Measurements from ENCODE around the gene SMC3. TPM values are rescaled to one million over a fixed set of nuclear protein-coding genes. Genes with fewer than 3 reads are reported as not detected.
"Not testable (repeated sequence)": the region's sequence is repeated elsewhere in the genome, so short reads cannot be mapped to it uniquely, and the experiment has no call there.

Gene SMC3
- total RNA-seq, 2 experiments from 2014 or later = 81.3 to 85.0 TPM

DNA sequence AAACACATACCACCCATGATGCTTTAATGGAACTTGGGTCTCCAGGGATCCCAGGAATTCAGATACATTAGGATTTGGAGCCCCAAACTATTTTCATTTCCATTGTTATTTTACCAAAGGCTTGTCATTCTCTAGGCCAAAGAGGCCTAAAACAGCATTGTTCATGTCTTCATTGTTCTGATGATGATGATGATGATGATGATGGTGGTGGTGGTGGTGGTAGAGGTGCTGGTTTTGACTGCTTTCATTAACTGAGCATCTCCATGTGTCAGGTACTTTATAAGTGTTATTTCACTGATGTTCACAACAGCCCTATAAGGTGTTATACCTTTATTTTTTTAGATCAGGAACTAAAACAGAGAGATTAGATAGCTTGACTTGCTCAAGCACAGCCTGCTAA is 64.4 kb downstream of the SMC3 start:
- H3K9me3 Mint-ChIP-seq = no peaks in the 10 kb centered on the region

DNA sequence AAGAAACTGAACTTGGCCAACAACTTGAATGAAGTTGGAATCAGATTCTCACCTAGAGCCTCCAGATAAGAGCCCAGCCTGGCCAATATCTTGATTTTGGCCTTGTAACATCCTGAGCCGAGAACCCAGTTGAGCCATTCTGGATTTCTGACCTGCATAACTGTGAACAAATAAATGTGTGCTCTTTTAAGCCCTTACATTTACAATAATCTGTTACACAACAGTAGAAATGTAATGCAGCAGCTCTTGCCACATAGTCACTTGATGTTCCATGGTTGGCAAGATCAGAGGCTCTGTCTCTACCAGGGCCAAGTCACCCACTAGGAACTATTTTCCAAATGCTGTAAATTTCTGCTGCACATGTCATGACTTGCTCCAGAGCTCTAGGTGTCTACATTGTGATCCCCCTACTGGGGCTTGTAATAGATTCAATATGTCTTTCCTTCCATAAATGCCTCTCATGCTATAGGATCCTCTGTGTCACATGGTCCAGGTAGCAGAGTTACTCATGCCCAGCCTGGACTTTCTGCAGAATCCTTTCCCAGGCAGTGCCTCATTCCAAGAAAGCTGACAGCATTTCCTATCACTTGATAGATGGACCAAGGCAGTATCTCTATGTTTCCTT is 65.2 kb downstream of the SMC3 start:
- H3K4me1 Mint-ChIP-seq (ENCODE audit: low read depth) = no peaks in the 10 kb centered on the region
- CTCF ChIA-PET = interaction anchor here (0.6 kb wide), 1 partner anchor 405 kb away, joined by 4 read pairs; no protein-coding TSS in a partner anchor
- H3K36me3 Mint-ChIP-seq (ENCODE audit: low read depth) = no peaks in the 10 kb centered on the region
- no peaks in the 10 kb centered on the region for H3K9me3 Mint-ChIP-seq
- H3K27me3 Mint-ChIP-seq (ENCODE audit: low read depth) = peaks cover under 1% of the 10 kb centered on the region
- no peak for DNase-seq
- intact Hi-C loops (cut with micrococcal nuclease) = no loop called here
- no peak overlapping the region for H3K4me3 Mint-ChIP-seq
- no peak overlapping the region for H3K27ac Mint-ChIP-seq

More for the DNA sequence above, 64.4 kb downstream of the SMC3 start:
- H3K36me3 Mint-ChIP-seq (ENCODE audit: low read depth) = no peaks in the 10 kb centered on the region
- H3K27ac Mint-ChIP-seq = no peak overlapping the region
- H3K4me3 Mint-ChIP-seq = no peak overlapping the region
- intact Hi-C loops (cut with micrococcal nuclease) = no loop called here
- CTCF ChIA-PET = no interaction called here
- H3K4me1 Mint-ChIP-seq (ENCODE audit: low read depth) = no peaks in the 10 kb centered on the region
- H3K27me3 Mint-ChIP-seq (ENCODE audit: low read depth) = no peaks in the 10 kb centered on the region
- DNase-seq = no peak

DNA sequence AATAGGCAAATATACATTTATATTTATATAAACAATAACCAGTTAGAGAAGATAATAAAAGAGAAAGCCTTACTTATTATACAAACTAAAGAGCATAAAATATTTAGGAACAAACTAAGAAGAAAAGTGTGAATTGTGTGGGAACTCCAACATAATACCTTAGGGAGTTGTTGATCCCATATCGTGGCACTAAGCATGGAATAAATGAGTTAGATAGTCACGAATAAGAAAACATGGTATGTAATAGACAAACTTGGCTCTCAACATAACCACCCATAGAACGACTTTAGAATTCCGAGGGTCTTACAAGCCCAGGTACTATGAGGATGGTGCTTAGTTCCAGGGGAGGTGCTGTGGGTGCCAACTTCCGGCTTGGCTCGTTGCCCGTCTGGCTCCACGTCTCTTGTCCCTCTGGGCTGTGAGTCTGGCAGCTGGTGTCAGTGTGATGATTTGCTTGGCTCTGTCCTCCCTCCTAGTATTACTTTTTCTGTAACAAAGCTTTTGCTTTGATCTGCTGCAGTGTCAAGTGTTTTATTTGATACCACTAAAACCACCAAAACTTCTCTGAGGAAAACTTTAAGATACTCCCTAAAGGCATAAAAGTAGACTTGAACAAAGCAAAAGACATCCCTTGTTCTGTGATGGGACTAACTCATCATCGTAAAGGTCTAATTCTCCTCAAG is 67.2 kb downstream of the SMC3 start:
- Mint-ChIP-seq H3K9me3 (no peaks in the 10 kb centered on the region), H3K4me3 (no peak overlapping the region), H3K27me3 (ENCODE audit: low read depth) (peaks cover 4% of the 10 kb centered on the region), H3K36me3 (ENCODE audit: low read depth) (no peaks in the 10 kb centered on the region), H3K4me1 (ENCODE audit: low read depth) (no peaks in the 10 kb centered on the region), H3K27ac (no peak overlapping the region)
- DNase-seq = no peak
- intact Hi-C loops (cut with micrococcal nuclease) = no loop called here
- CTCF ChIA-PET = no interaction called here

DNA sequence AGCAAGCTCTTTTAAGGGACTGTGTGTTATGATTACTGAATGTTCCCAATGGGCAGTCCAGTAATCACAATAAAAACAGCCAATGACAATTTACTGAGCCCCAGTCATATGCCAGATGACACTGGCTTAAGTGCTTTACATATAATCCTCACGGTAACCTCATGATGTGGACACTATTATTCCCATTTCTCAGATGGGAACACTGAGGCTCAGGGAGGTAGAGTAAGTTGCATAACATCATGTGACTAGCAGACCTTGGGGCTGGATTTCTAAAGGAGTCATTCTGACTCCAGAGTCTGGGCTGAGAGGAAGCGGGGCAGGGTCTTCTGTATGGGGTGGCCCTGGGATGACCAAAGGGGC is 69.1 kb downstream of the SMC3 start:
- Mint-ChIP-seq H3K36me3 (ENCODE audit: low read depth) (no peaks in the 10 kb centered on the region), H3K27me3 (ENCODE audit: low read depth) (peaks cover 13% of the 10 kb centered on the region), H3K9me3 (no peaks in the 10 kb centered on the region), H3K4me3 (no peak overlapping the region), H3K27ac (no peak overlapping the region), H3K4me1 (ENCODE audit: low read depth) (peaks cover 9% of the 10 kb centered on the region)
- no peak for DNase-seq
- intact Hi-C loops (cut with micrococcal nuclease) = no loop called here
- CTCF ChIA-PET = interaction anchor here (1.0 kb wide), 1 partner anchor 46 kb away, joined by 3 read pairs; no protein-coding TSS in a partner anchor

DNA sequence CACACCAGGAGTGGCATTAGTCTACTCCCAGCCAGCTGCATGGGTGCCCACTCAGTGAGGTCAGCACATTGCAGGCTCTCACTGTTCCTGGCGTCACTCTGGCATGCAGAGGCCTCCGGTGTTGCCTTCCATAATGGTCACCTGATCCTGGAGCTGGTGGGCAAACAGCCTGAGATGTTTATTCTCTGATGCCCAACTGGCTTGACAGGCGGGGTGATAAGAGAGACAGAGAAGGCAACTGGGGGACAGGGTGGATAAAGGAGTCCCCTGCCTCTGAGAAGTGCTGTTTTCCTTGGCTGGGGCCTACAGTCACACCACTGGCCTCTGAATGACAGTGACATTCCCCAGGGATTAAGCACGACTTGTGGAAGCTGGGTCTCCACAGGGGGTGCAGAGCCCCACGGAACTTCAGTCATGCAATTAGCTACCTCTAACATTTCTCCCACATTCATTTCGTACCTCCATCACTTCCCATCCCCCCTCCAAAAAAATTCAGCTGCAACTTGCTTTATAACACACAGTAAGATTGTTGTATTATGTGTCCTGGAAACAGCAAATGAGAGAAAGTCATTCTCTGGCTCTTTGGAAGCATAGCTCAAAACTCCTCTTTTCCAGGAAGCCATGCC is 69.5 kb downstream of the SMC3 start:
- CTCF ChIA-PET = interaction anchor here (1.0 kb wide), 1 partner anchor 46 kb away, joined by 3 read pairs; no protein-coding TSS in a partner anchor
- H3K27me3 Mint-ChIP-seq (ENCODE audit: low read depth) = peaks cover 16% of the 10 kb centered on the region
- no peak overlapping the region for H3K27ac Mint-ChIP-seq
- no peaks in the 10 kb centered on the region for H3K9me3 Mint-ChIP-seq
- no peak for DNase-seq
- H3K36me3 Mint-ChIP-seq (ENCODE audit: low read depth) = no peaks in the 10 kb centered on the region
- H3K4me1 Mint-ChIP-seq (ENCODE audit: low read depth) = peaks cover 12% of the 10 kb centered on the region
- intact Hi-C loops (cut with micrococcal nuclease) = no loop called here
- no peak overlapping the region for H3K4me3 Mint-ChIP-seq

DNA sequence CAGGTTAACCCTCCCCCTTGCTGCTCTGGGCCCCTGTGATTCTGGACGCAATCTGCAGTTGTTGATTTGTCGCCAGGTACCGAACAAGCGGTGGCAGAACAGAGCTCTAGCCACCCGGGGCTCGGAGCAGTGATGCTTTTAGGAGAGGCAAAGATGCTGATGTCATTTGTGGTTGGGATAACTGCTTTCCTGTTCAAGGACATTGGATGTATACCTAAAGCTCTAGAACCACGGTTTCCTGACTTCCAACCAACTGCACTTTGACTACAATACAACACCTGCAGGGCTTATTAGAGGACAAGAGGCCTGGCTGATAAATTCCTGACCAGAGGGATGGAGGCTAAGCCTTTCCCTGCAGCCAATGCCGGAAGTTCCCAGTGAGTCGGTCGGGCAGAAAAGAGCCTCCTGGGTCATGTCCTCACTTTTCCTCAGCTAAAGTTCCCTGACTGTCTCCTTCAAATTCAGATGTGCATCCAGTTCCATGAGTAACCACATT is 70.1 kb downstream of the SMC3 start:
- intact Hi-C loops (cut with micrococcal nuclease) = no loop called here
- CTCF ChIA-PET = interaction anchor here (1.0 kb wide), 1 partner anchor 45 kb away, joined by 3 read pairs; no protein-coding TSS in a partner anchor
- Mint-ChIP-seq H3K27ac (no peak overlapping the region), H3K4me1 (ENCODE audit: low read depth) (peaks cover 17% of the 10 kb centered on the region), H3K4me3 (no peak overlapping the region), H3K27me3 (ENCODE audit: low read depth) (peaks cover 22% of the 10 kb centered on the region), H3K9me3 (no peaks in the 10 kb centered on the region), H3K36me3 (ENCODE audit: low read depth) (no peaks in the 10 kb centered on the region)
- DNase-seq = no peak

DNA sequence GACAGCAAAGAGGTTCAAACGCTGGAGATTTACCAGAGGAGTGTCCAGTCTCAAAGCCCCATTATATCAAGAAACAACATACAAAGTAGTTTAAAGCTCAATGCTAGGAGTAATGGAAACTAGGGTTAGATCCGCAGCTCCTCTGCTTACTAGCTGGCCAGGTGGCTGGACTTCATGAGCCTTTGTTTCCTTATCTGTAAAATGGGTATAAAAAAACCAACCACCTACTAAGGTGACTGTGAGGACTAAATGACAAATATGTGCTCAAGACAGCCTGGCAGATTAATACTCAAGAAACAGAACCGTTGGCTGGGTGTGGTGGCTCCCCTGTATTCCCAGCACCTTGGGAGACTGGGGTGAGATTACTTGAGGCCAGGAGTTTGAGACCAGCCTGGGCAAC is 70.8 kb downstream of the SMC3 start:
- CTCF ChIA-PET = interaction anchor here (0.8 kb wide), 1 partner anchor 58 kb away, joined by 3 read pairs; no protein-coding TSS in a partner anchor
- Mint-ChIP-seq H3K4me3 (no peak overlapping the region), H3K9me3 (no peaks in the 10 kb centered on the region), H3K4me1 (ENCODE audit: low read depth) (peaks cover 22% of the 10 kb centered on the region), H3K36me3 (ENCODE audit: low read depth) (no peaks in the 10 kb centered on the region), H3K27me3 (ENCODE audit: low read depth) (peaks cover 29% of the 10 kb centered on the region), H3K27ac (no peak overlapping the region)
- DNase-seq = no peak
- intact Hi-C loops (cut with micrococcal nuclease) = no loop called here

DNA sequence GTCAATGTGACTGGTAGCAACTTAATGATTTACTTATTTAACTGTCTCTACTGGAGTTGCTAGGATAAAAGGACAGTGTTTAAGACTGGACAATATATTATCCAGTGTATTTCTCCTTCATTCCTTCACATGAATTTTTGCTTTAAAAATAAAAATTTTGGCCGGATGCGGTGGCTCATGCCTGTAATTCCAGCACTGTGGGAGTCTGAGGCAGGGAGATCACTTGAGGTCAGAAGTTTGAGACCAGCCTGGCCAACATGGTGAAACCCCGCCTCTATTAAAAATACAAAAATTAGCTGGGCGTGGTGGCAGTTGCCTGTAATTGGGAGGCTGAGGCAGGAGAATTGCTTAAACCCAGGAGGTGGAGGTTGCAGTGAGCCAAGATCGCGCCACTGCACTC is 71.6 kb downstream of the SMC3 start:
- H3K9me3 Mint-ChIP-seq; DNase-seq; H3K4me3 Mint-ChIP-seq; H3K27ac Mint-ChIP-seq; H3K36me3 Mint-ChIP-seq (ENCODE audit: low read depth); intact Hi-C loops (cut with micrococcal nuclease): not testable (repeated sequence)
- CTCF ChIA-PET = interaction anchor here (0.7 kb wide), 1 partner anchor 24 kb away, joined by 5 read pairs; no protein-coding TSS in a partner anchor
- Mint-ChIP-seq H3K4me1 (ENCODE audit: low read depth) (peaks cover 24% of the 10 kb centered on the region), H3K27me3 (ENCODE audit: low read depth) (peaks cover 32% of the 10 kb centered on the region)

DNA sequence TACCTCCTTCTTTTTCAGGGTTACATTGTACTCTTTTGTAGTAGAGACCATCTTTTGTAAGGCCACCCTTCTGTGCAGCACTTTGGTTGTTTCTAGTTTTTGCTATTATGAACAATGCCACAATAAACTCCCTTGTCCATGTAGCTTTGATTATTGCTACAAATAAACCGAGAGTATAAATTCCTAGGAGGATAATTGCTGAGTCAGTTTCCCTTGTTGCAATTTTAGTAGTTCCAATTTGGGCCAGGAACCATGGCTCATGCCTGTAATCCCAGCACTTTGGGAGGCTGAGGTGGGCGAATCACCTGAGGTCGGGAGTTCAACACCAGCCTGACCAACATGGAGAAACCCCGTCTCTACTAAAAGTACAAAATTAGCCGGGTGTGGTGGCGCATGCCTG is 72.4 kb downstream of the SMC3 start:
- DNase-seq; CTCF ChIA-PET; H3K9me3 Mint-ChIP-seq; H3K4me3 Mint-ChIP-seq; H3K36me3 Mint-ChIP-seq (ENCODE audit: low read depth); H3K27ac Mint-ChIP-seq: not testable (repeated sequence)
- intact Hi-C loops (cut with micrococcal nuclease) = loop anchor here (2.0 kb wide), 1 partner anchor 27 kb away; no protein-coding TSS in a partner anchor
- Mint-ChIP-seq H3K27me3 (ENCODE audit: low read depth) (peaks cover 36% of the 10 kb centered on the region), H3K4me1 (ENCODE audit: low read depth) (peaks cover 26% of the 10 kb centered on the region)

DNA sequence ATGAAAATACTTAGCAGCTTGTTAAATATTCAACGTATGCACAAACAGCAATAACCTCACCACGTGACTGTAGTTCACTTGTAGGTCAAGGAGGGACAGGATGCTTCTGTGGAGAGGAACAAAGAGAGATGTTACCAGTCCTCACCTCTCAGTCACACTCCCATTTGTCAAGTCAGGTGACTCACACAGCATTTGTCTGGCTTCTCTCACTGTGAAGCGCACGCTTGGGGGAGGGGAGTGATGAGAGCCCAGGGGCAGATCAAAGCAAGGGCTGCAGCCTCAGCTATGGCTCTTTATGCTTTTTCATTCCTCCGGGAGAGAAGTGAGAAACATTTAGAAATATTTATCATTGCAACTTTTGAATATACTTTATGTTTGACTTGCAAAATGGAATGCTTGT is 73.8 kb downstream of the SMC3 start:
- intact Hi-C loops (cut with micrococcal nuclease) = loop anchor here (2.0 kb wide), 1 partner anchor 28 kb away; no protein-coding TSS in a partner anchor
- Mint-ChIP-seq H3K9me3 (no peaks in the 10 kb centered on the region), H3K27me3 (ENCODE audit: low read depth) (peaks cover 46% of the 10 kb centered on the region), H3K36me3 (ENCODE audit: low read depth) (no peaks in the 10 kb centered on the region), H3K4me1 (ENCODE audit: low read depth) (peaks cover 27% of the 10 kb centered on the region), H3K4me3 (no peak overlapping the region), H3K27ac (no peak overlapping the region)
- peak; percentile 61 for DNase-seq
- CTCF ChIA-PET = interaction anchor here (0.6 to 1.8 kb wide), 5 partner anchors 24 to 659 kb away, joined by 3 to 7 read pairs (median 5); no protein-coding TSS in a partner anchor

DNA sequence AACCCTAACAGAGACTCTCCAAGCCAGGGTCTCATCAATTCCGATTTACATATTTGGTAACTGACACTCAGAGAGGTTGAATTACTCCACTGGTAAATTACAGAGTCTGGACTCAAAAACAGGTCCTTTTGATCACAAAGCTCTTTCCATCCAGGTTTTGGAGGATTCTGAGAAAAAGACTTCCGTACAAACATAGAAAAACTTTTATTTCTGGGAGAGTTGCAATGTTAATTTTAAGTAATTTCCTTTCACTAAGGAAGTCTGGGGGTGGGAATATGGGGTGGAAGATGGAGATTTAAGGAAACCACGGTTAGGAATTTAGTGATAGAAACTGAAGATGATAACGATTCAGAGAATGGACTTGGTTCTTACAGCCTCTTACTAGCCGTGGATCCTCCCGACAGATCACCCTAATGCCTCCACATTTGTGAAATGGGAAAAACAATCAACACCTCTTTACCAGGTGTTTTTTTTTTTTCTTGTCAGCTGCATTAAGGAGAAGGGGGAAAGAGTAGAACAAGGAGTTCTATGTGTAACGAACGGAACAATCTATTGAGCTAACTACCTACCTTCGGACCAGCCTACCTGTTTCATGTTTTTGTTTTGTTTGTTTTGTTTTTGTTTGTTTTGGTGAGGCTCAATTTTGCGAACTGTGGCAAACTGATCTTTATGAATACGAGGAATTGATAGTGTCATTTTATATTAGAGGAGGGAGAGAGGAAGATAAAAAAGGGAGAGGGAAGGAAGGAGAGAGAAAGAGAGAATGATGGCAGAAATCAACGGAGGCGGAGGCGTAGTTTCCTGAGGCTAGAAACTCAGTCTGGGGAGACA is 74.9 kb downstream of the SMC3 start:
- peak overlapping the region; percentile 56 for H3K4me3 Mint-ChIP-seq
- no peak overlapping the region for H3K27ac Mint-ChIP-seq
- no peak for DNase-seq
- CTCF ChIA-PET = interaction anchor here (0.7 to 1.8 kb wide), 3 partner anchors 30 to 169 kb away, joined by 3 to 7 read pairs (median 4); no protein-coding TSS in a partner anchor
- H3K36me3 Mint-ChIP-seq (ENCODE audit: low read depth) = no peaks in the 10 kb centered on the region
- peaks cover 51% of the 10 kb centered on the region for H3K27me3 Mint-ChIP-seq (ENCODE audit: low read depth)
- intact Hi-C loops (cut with micrococcal nuclease) = no loop called here
- H3K4me1 Mint-ChIP-seq (ENCODE audit: low read depth) = peaks cover 27% of the 10 kb centered on the region
- no peaks in the 10 kb centered on the region for H3K9me3 Mint-ChIP-seq

Data from activated naive CD4-positive, alpha-beta T cell treated with anti-CD3 and anti-CD28 coated beads for 36 hours (primary cell).